Measurements from ENCODE around the gene HMGXB3. TPM values are rescaled to one million over a fixed set of nuclear protein-coding genes. Genes with fewer than 3 reads are reported as not detected.

Gene HMGXB3
- total RNA-seq, 2 experiments from 2014 or later: 30.4 to 32.6 TPM

GRCh38 chr5:150077996-150078801 lies 77.7 kb downstream of the HMGXB3 start:
- Mint-ChIP-seq H3K27ac (no peak overlapping the region), H3K27me3 (peaks cover 9% of the 10 kb centered on the region), H3K36me3 (ENCODE audit: low read depth) (no peaks in the 10 kb centered on the region), H3K4me1 (ENCODE audit: low read depth) (peaks cover 11% of the 10 kb centered on the region), H3K9me3 (no peaks in the 10 kb centered on the region), H3K4me3 (no peak overlapping the region)
- DNase-seq (no peak), ATAC-seq (no peak)
- ChIA-PET CTCF (no interaction called here), POLR2A (no interaction called here)
- no peak for TF ChIP-seq CTCF (IDR thresholded peaks at IDR 0.05)
- intact Hi-C loops (cut with micrococcal nuclease): no loop called here

GRCh38 chr5:150078802-150079689 lies 78.5 kb downstream of the HMGXB3 start:
- no peak for TF ChIP-seq CTCF (IDR thresholded peaks at IDR 0.05)
- no peak overlapping the region for H3K4me3 Mint-ChIP-seq
- no peak for DNase-seq
- ATAC-seq: no peak
- ChIA-PET CTCF (no interaction called here), POLR2A (no interaction called here)
- H3K27me3 Mint-ChIP-seq: peaks cover 16% of the 10 kb centered on the region
- H3K27ac Mint-ChIP-seq: no peak overlapping the region
- H3K36me3 Mint-ChIP-seq (ENCODE audit: low read depth): no peaks in the 10 kb centered on the region
- intact Hi-C loops (cut with micrococcal nuclease): no loop called here
- no peaks in the 10 kb centered on the region for H3K9me3 Mint-ChIP-seq
- H3K4me1 Mint-ChIP-seq (ENCODE audit: low read depth): peaks cover 11% of the 10 kb centered on the region

DNA sequence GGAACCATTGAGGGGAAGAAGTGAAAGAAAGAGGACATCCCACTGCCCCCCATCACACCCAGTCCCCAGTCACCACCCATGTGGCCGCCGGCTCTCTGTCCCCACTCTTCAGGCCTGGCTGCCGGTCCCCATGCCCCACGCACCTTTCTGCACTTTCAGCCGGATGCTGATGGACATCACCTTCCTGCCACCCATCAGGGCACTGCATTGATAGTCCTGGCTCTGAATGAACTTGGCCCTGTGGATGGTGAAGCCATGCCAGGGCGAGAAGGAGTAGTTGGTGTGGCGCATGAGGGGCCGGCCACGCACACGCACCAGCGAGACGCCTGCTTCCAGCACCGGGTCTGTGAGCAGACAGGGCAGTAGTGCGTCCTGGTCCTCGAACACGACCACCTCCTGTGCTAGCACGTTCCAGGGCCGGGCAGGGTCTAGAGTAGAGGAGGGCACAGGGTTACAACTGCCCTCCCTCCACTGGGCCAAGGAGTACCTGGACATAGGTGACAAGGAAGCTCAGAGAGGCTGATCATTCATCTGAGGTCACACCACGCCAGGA lies 79.4 kb downstream of the HMGXB3 start:
- ATAC-seq: no peak
- intact Hi-C loops (cut with micrococcal nuclease): no loop called here
- ChIA-PET CTCF (no interaction called here), POLR2A (no interaction called here)
- no peak for DNase-seq
- Mint-ChIP-seq H3K9me3 (no peaks in the 10 kb centered on the region), H3K27ac (no peak overlapping the region), H3K27me3 (peaks cover 18% of the 10 kb centered on the region), H3K4me3 (no peak overlapping the region), H3K4me1 (ENCODE audit: low read depth) (peaks cover 11% of the 10 kb centered on the region), H3K36me3 (ENCODE audit: low read depth) (no peaks in the 10 kb centered on the region)
- TF ChIP-seq CTCF (IDR thresholded peaks at IDR 0.05): no peak

DNA sequence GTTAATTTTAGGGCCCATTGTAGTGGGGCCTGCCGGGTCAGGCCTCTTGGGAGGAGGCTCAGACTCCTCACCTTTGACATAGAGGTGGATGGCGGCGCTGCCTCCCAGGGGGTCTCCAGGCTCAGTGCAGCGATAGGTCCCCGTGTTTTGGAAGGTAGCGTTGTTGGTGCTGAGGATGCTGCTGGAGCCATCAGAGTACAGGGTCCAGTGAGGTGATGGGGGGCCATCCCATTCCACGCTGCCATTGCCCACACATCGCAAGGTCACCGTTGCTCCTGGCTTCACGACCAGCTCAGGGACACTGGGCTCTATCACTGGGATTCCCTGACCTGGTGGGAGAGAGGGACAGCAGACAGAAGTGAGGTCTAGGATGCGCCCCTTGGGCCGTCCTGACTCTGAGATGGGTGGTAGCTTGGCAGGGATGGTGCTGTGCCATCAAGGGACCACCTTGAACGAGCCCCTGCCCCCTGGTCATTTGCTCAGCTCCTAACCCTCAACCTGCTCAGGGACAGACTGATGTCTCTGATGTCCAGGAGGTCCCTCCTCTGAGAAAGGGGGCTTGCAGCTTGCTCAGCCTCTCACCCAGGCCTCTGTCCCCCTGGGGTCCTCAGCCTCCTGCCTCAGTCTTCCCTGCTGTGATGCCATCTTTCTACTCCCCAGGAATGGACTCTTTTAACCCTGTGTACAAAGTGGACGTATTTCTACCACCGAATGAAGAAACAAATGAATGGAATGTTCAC lies 80.3 kb downstream of the HMGXB3 start:
- Mint-ChIP-seq H3K27ac (no peak overlapping the region), H3K36me3 (ENCODE audit: low read depth) (no peaks in the 10 kb centered on the region), H3K27me3 (peaks cover 20% of the 10 kb centered on the region), H3K9me3 (no peaks in the 10 kb centered on the region), H3K4me1 (ENCODE audit: low read depth) (peaks cover 11% of the 10 kb centered on the region), H3K4me3 (no peak overlapping the region)
- TF ChIP-seq CTCF (IDR thresholded peaks at IDR 0.05): no peak
- CTCF ChIA-PET: no interaction called here
- POLR2A ChIA-PET: no interaction called here
- intact Hi-C loops (cut with micrococcal nuclease): no loop called here
- no peak for ATAC-seq
- no peak for DNase-seq
